Measurements from ENCODE around the gene FAM193A.
"Not testable (repeated sequence)": the region's sequence is repeated elsewhere in the genome, so short reads cannot be mapped to it uniquely, and the experiment has no call there.

FAM193A gene

GRCh38 chr4:2728221-2728620 is 191.8 kb downstream of the FAM193A start:
- no peak overlapping the region for H3K4me2 ChIP-seq
- H3K9ac ChIP-seq: no peak overlapping the region

GRCh38 chr4:2728806-2729532 is 192.5 kb downstream of the FAM193A start:
- no peaks in the 10 kb centered on the region for H3K4me1 ChIP-seq
- no peaks in the 10 kb centered on the region for H3K27me3 ChIP-seq
- no peaks in the 10 kb centered on the region for H3K9me3 ChIP-seq
- no peak overlapping the region for H3K9ac ChIP-seq
- no peak overlapping the region for H3K4me2 ChIP-seq
- TF ChIP-seq Cebpa-rat (IDR thresholded peaks at IDR 0.05): no peak
- no peak overlapping the region for H3K27ac ChIP-seq
- H4K20me1 ChIP-seq: peaks cover 9% of the 10 kb centered on the region; the same call in 1 of the 2 replicates
- H3K4me3 ChIP-seq: no peak overlapping the region
- H3K36me3 ChIP-seq: peaks cover 92% of the 10 kb centered on the region

More at GRCh38 chr4:2728221-2728620, 191.8 kb downstream of the FAM193A start:
- TF ChIP-seq Cebpa-rat (IDR thresholded peaks at IDR 0.05): no peak
- Histone ChIP-seq H3K27me3 (no peaks in the 10 kb centered on the region), H3K4me1 (no peaks in the 10 kb centered on the region), H3K9me3 (no peaks in the 10 kb centered on the region), H3K27ac (no peak overlapping the region), H3K36me3 (peaks cover 87% of the 10 kb centered on the region), H4K20me1 (peaks cover 9% of the 10 kb centered on the region; the same call in 1 of the 2 replicates), H3K4me3 (no peak overlapping the region)

- no peaks in the 10 kb centered on the region for H3K4me1 ChIP-seq
- H3K4me3 ChIP-seq: no peak overlapping the region
- no peak overlapping the region for H3K27ac ChIP-seq
- H3K9ac ChIP-seq: no peak overlapping the region
- peaks cover 9% of the 10 kb centered on the region; the same call in 1 of the 2 replicates for H4K20me1 ChIP-seq
- no peak overlapping the region for H3K4me2 ChIP-seq
- TF ChIP-seq Cebpa-rat (IDR thresholded peaks at IDR 0.05): no peak
- H3K9me3 ChIP-seq: no peaks in the 10 kb centered on the region
- H3K27me3 ChIP-seq: no peaks in the 10 kb centered on the region
- peaks cover 95% of the 10 kb centered on the region for H3K36me3 ChIP-seq
These were observed 193.1 kb downstream of the FAM193A start for GRCh38 chr4:2729533-2729875.

GRCh38 chr4:2731907-2732317 is 195.5 kb downstream of the FAM193A start:
- no peak for TF ChIP-seq Cebpa-rat (IDR thresholded peaks at IDR 0.05)
- H3K27me3 ChIP-seq: no peaks in the 10 kb centered on the region
- H3K4me1 ChIP-seq: no peaks in the 10 kb centered on the region
- H3K27ac ChIP-seq: no peak overlapping the region
- H3K9me3 ChIP-seq: peaks cover 12% of the 10 kb centered on the region
- no peak overlapping the region for H3K4me3 ChIP-seq
- H3K9ac ChIP-seq: no peak overlapping the region
- peaks cover 85% of the 10 kb centered on the region for H3K36me3 ChIP-seq
- no peak overlapping the region for H3K4me2 ChIP-seq
- H4K20me1 ChIP-seq: peaks cover 9% of the 10 kb centered on the region; the same call in 1 of the 2 replicates

GRCh38 chr4:2732526-2732925 is 196.1 kb downstream of the FAM193A start:
- Histone ChIP-seq H3K4me1 (no peaks in the 10 kb centered on the region), H3K9me3 (peaks cover 15% of the 10 kb centered on the region), H3K4me2 (no peak overlapping the region), H3K27ac (no peak overlapping the region), H3K36me3 (peaks cover 79% of the 10 kb centered on the region), H3K9ac (no peak overlapping the region), H3K27me3 (no peaks in the 10 kb centered on the region), H3K4me3 (no peak overlapping the region), H4K20me1 (peaks cover 9% of the 10 kb centered on the region; the same call in 1 of the 2 replicates)
- no peak for TF ChIP-seq Cebpa-rat (IDR thresholded peaks at IDR 0.05)

- H3K27me3 ChIP-seq: no peaks in the 10 kb centered on the region
- H3K36me3 ChIP-seq: peaks cover 76% of the 10 kb centered on the region
- H3K4me3 ChIP-seq: no peak overlapping the region
- H3K4me2 ChIP-seq: no peak overlapping the region
- H3K9ac ChIP-seq: no peak overlapping the region
- H4K20me1 ChIP-seq: peaks cover 9% of the 10 kb centered on the region; the same call in 1 of the 2 replicates
- H3K9me3 ChIP-seq: peaks cover 15% of the 10 kb centered on the region
- no peak overlapping the region for H3K27ac ChIP-seq
- no peak for TF ChIP-seq Cebpa-rat (IDR thresholded peaks at IDR 0.05)
- H3K4me1 ChIP-seq: no peaks in the 10 kb centered on the region
These were observed 196.8 kb downstream of the FAM193A start for GRCh38 chr4:2733001-2733843.

GRCh38 chr4:2733844-2734574 is 197.6 kb downstream of the FAM193A start:
- Histone ChIP-seq H3K4me2 (no peak overlapping the region), H3K4me3 (no peak overlapping the region), H3K27me3 (no peaks in the 10 kb centered on the region), H3K9me3 (peaks cover 15% of the 10 kb centered on the region), H3K27ac (no peak overlapping the region), H3K4me1 (no peaks in the 10 kb centered on the region), H3K9ac (no peak overlapping the region), H3K36me3 (peaks cover 79% of the 10 kb centered on the region), H4K20me1 (peaks cover 9% of the 10 kb centered on the region; the same call in 1 of the 2 replicates)
- no peak for TF ChIP-seq Cebpa-rat (IDR thresholded peaks at IDR 0.05)

GRCh38 chr4:2734612-2735011 is 198.2 kb downstream of the FAM193A start:
- no peak for TF ChIP-seq Cebpa-rat (IDR thresholded peaks at IDR 0.05)
- no peak overlapping the region for H3K27ac ChIP-seq
- peaks cover 76% of the 10 kb centered on the region for H3K36me3 ChIP-seq
- no peak overlapping the region for H3K4me2 ChIP-seq
- no peak overlapping the region for H3K9ac ChIP-seq
- H4K20me1 ChIP-seq: peaks cover 9% of the 10 kb centered on the region; the same call in 1 of the 2 replicates
- peaks cover 15% of the 10 kb centered on the region for H3K9me3 ChIP-seq
- H3K27me3 ChIP-seq: no peaks in the 10 kb centered on the region
- no peaks in the 10 kb centered on the region for H3K4me1 ChIP-seq
- H3K4me3 ChIP-seq: no peak overlapping the region

- no peak overlapping the region for H3K9ac ChIP-seq
- H3K27ac ChIP-seq: no peak overlapping the region
- no peaks in the 10 kb centered on the region for H3K4me1 ChIP-seq
- H4K20me1 ChIP-seq: peaks cover 9% of the 10 kb centered on the region; the same call in 1 of the 2 replicates
- no peak overlapping the region for H3K4me2 ChIP-seq
- no peaks in the 10 kb centered on the region for H3K27me3 ChIP-seq
- peaks cover 73% of the 10 kb centered on the region for H3K36me3 ChIP-seq
- H3K9me3 ChIP-seq: peaks cover 15% of the 10 kb centered on the region
- H3K4me3 ChIP-seq: no peak overlapping the region
- no peak for TF ChIP-seq Cebpa-rat (IDR thresholded peaks at IDR 0.05)
These were observed 199.4 kb downstream of the FAM193A start for GRCh38 chr4:2735869-2736268.

- peaks cover 15% of the 10 kb centered on the region for H3K9me3 ChIP-seq
- H3K9ac ChIP-seq, H3K27me3 ChIP-seq, H3K4me3 ChIP-seq, H3K4me2 ChIP-seq, H3K27ac ChIP-seq: not testable (repeated sequence)
- H3K36me3 ChIP-seq: peaks cover 73% of the 10 kb centered on the region
- peaks cover 18% of the 10 kb centered on the region for H4K20me1 ChIP-seq
- H3K4me1 ChIP-seq: peaks cover 23% of the 10 kb centered on the region
These were observed 201.8 kb downstream of the FAM193A start for GRCh38 chr4:2738296-2738695.

Data from BLaER1 (cell line).